GM19438 (cell line): ENCODE results near the gene SOCS7.

ENCODE experiments used
- ATAC-seq: cut with Tn5 transposase; IDR thresholded peaks from one replicate; pipeline ENCODE4 v1.9.1; 2021; ENCODE audit warnings: low read depth; ENCODE audit not compliant: unreplicated experiment

The SOCS7 gene, protein sequence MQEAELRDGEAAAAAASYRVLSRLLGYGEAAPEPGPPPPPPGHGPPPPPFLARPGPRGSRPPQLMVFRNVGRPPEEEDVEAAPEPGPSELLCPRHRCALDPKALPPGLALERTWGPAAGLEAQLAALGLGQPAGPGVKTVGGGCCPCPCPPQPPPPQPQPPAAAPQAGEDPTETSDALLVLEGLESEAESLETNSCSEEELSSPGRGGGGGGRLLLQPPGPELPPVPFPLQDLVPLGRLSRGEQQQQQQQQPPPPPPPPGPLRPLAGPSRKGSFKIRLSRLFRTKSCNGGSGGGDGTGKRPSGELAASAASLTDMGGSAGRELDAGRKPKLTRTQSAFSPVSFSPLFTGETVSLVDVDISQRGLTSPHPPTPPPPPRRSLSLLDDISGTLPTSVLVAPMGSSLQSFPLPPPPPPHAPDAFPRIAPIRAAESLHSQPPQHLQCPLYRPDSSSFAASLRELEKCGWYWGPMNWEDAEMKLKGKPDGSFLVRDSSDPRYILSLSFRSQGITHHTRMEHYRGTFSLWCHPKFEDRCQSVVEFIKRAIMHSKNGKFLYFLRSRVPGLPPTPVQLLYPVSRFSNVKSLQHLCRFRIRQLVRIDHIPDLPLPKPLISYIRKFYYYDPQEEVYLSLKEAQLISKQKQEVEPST

DNA sequence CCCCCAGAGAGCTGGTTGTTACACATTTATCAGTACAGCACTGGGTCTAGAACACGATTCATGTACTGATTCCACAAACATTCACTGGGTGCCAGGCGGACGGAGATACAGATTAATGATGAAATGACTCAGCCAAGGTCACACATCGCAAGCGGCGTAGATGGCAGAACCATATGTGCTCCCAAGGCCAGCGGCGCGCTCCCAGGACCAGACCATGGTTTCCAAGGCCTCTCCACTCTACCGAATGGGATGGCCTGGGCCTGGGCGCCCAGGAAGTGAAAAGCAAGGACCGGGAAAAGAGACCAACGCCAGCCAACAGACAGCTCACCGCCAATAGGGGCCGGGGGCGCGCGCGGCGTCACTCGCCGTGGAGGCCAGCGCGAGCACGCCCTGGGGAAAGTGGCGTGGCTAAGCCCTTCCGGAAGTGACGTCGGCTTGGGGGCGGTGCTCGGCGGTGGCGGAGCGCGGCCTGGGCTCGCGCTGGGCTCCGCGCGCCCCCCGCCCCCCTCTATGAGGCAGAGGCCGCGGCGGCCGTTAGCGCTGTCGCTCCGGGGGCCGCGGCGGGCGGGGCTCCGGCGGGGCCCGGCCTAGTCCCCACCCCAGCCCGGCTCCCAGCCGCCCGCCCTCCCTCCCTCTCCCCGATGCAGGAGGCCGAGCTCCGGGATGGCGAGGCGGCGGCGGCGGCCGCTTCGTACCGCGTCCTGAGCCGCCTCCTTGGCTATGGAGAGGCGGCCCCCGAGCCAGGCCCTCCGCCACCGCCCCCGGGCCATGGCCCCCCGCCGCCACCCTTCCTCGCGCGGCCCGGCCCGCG lies at the start of gene SOCS7:
SOCS7 (plus strand) TSS at position 433 of the 811 bp plus-strand sequence; CDS start at position 642, 209 bp downstream.
- peak; percentile 70 for ATAC-seq

GRCh38 chr17:38315497-38315896 lies 36.1 kb upstream of the SOCS7 start:
- ATAC-seq: no peak

DNA sequence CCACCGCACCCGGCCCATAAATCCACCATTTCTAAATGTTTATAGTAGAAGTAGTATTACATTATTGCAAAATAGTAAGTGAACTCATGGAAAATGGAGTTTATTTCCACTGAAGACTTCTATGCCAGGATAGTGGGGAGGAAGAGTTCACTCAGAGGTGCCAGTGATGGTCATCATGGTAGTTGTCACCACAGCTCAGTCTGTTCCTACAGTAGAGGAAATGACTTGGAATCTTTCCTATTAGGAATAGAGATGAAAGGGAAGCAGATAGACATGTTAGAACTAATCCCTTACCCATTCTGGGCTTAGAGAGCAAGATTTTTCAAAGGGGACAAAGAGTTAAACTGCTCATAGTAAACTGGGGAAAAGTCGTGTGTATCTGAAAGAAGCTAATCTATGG lies 34.6 kb upstream of the SOCS7 start:
- ATAC-seq: no peak

GRCh38 chr17:38320482-38320881 lies 31.2 kb upstream of the SOCS7 start:
- ATAC-seq: no peak

DNA sequence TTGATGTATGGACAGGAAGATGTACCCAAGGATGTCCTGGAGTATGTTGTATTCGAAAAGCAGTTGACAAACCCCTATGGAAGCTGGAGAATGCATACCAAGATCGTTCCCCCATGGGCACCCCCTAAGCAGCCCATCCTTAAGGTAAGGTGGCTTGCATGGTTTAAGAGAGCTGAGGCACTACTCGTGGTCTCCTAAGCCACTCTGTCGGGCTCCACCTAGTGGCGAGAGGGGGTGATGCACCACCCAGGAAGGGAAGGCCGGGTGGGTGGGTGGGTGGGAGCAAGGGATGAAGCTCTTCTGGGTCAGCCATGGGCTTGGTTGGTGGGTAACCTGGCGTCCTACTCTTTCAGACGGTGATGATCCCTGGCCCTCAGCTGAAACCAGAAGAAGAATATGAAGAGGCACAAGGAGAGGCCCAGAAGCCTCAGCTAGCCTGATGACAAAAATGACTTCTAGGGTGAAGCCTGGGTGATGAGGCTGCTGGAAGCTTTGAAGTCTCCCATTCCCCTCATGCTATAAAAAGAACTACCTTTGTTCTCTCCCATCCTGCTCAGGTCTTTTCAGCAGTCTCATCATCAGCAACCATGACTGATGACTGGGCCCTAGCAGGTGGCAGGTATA lies 29.4 kb upstream of the SOCS7 start:
- ATAC-seq: no peak

GRCh38 chr17:38322897-38323296 lies 28.7 kb upstream of the SOCS7 start:
- no peak for ATAC-seq

DNA sequence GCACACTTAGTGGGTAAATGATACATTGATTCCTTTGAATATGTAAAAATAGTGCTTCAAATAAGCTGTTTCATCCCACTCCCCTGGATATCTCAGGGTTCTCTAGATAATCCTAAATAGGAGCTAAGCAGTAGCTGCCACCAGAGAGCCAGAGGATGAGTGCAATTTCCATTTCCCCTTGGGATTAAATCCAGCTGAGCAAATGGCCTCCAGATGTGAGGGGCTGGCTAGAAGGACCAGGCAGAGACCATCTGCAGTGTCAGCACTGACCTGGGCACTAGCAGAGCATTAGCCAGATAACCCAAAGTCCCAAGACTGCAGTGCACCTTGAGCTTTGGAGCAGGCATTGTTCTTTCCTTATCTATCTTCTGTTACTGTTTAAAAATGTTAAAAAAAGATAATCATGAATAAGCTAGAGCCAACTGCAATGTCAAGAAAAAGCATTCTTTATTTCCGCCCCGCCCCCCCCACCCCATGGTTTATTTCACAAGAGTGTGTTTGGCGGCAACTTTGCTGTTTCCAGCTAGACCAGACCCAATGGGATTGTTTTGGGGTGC lies 27.4 kb upstream of the SOCS7 start:
- no peak for ATAC-seq

GRCh38 chr17:38324772-38325171 lies 26.9 kb upstream of the SOCS7 start:
- ATAC-seq: no peak

DNA sequence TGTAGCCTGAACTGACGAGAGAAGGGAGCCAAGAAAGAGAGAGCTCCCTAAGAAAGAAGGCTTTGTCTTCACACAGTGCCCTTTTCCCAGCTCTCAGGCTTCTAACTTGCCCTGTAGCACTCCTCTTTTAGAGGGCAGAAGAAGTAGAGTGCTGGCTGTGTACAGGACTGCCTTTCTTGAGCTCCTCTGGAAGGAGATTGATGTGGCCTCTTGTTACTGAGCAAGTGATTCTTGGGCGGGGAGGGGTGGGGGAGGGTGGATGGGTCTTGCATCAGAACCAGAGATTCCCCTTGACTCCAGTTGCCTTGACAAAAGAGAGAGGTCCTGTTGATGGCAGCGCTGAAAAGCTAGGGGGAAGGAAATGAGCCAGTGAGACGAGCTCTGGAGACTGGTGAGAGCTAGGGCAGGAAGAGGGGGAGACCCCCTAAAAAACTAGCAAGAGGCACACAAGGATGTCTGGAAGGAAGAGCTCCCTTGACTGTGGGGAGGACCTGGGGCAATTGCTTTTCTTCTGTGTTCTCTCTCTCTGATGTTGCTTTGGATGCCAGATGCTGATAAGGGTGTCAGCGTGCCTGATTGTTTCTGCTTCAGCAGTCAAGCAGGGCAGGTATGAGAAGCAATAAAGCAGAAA lies 26.3 kb upstream of the SOCS7 start:
- ATAC-seq: no peak

DNA sequence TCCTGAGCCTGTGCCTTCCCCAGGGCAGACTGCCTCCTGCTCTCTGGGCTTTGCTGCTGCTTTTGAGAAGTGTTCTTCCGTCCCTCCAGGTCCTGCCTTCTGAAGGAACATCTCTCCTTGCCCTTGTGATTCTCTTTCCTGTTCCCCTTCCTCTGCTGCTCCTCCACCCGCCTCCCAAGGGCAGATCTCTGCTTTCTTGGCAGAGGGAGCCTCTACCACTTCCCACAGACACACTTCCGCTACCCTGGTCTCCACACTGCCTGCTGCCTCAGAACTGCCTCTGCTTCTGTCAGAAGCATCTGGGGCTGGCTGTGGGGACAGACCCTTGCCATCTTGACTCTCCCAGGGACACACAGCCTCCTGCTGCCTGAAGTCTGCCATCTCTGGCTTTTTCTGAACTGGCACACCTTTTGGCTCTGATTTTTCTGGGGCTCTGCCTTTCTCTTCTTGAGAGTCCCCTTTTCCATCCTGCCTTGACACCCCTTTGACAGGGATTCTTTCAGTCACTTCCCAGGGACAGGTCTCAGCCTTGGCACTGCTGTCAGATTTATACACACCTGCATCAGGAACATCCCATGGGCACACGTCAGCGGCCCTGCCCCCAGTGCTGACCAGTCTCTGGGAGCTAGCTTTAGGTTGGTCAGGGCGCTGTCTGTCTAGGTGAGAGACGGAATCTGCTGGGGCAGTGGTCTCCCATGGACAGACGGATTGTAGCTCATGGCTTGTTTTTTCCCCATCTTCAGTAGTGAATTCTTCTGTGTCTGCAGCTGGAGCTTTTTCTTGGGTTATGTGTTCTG lies 24.4 kb upstream of the SOCS7 start:
- no peak for ATAC-seq

- no peak for ATAC-seq
These were observed 23.7 kb upstream of the SOCS7 start for GRCh38 chr17:38327936-38328335.

DNA sequence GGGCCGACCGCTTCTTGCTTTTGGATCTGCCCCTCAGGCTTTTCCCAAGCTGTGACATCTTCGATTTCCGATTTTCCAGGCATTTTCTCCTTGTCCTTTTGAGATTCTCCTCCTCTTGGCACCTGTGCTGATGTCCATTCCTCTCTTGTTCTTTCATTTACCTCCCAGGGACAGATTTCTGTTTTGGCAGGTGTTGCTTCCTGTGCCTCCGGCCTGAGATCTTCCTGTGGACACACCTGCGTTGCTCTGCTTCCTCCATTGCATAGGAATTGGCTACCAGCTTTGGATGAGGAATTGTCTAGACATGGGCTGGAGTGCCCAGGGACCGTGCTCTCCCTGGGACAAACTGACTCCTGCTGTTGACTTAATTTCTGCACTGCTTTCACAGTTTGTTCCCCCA lies 23.0 kb upstream of the SOCS7 start:
- no peak for ATAC-seq

- no peak for ATAC-seq
These were observed 22.4 kb upstream of the SOCS7 start for GRCh38 chr17:38329284-38329683.

DNA sequence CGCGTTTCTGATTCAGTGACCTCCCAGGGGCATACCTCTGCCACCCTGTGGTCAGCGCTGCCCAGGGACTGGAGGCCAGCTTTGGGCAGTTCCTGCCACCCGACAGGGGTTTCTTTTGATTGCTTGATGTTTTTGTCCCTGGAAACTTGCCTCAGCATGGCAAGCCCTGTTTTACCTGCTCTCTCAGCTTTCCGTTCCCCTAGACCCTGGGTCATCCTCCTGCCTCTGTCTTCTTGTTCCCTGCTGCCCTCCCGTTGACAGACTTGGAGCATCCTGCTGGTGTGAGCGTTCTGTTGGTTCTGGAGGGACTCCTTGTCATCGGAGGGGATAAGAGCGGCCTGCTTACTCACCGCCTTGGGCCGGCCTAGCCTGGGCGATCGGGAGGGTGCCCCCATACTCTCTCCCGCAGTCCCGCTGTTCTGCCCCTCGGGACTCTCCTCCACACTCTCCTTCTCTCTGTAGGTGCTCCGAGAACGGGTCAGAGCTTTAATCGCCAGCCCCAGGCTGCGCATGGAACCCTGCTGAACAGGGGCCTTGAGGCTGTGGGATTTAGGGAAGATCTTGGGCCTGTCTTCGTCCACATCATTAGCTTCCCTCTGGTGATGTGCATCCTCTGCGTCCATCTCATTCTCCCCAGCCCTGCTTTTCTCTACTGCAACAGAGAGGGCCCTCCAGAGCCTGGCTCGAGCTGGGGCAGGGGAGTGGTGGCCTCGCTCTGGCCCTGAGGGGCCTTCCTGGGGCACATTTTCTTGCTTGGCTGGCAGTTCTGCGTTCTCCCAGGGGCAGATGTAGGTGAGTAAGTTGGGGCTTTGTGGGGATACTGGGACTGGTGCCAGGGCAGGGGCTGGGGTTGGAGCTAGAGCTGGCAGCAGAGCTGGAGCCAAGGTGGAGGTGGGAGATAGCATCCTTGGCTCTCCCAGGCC lies 21.6 kb upstream of the SOCS7 start:
- ATAC-seq: no peak

- no peak for ATAC-seq
These were observed 20.7 kb upstream of the SOCS7 start for GRCh38 chr17:38330941-38331411.

DNA sequence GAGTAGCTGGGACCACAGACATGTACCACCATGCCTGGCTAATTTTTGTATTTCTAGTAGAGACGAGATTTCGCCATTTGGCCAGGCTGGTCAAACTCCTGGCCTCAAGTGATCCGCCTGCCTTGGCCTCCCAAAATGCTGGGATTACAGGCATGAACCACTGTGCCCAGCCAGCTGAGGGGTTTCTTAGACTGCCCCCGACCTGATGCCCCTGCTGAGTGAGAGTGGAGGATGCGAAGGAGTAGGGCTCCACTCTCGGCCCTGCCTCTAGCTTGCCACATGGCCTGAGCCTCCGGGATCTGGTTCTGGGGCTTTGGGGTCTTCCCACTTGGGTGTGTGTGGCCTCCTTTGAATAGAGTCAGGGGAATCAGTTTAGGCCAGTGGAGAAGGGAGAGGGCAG lies 18.9 kb upstream of the SOCS7 start:
- no peak for ATAC-seq

GRCh38 chr17:38333635-38334295 lies 17.9 kb upstream of the SOCS7 start:
- ATAC-seq: no peak
